A673 (cell line): Measurements from ENCODE around the gene HRH1.

Experiments used
- EZH2 ChIP-seq: fragments of 200-600 bp; sonication (generic); IDR thresholded peaks from 2 replicates; pipeline ENCODE4 v1.6.1; 2017; ENCODE audit warnings: borderline replicate concordance, low read depth, mild to moderate bottlenecking, mixed read lengths, antibody characterized with exemption, low read length; ENCODE audit not compliant: poor library complexity, severe bottlenecking
- TF ChIP-seq, protein P1 (sequence below): fragments of 300-800, 200-600 bp; sonication (generic); conservative IDR thresholded peaks from 2 replicates; pipeline ENCODE4 v1.5.1; 2017; ENCODE audit warnings: low read depth, mild to moderate bottlenecking, antibody characterized with exemption, low read length, moderate library complexity, mixed read lengths

DNA sequence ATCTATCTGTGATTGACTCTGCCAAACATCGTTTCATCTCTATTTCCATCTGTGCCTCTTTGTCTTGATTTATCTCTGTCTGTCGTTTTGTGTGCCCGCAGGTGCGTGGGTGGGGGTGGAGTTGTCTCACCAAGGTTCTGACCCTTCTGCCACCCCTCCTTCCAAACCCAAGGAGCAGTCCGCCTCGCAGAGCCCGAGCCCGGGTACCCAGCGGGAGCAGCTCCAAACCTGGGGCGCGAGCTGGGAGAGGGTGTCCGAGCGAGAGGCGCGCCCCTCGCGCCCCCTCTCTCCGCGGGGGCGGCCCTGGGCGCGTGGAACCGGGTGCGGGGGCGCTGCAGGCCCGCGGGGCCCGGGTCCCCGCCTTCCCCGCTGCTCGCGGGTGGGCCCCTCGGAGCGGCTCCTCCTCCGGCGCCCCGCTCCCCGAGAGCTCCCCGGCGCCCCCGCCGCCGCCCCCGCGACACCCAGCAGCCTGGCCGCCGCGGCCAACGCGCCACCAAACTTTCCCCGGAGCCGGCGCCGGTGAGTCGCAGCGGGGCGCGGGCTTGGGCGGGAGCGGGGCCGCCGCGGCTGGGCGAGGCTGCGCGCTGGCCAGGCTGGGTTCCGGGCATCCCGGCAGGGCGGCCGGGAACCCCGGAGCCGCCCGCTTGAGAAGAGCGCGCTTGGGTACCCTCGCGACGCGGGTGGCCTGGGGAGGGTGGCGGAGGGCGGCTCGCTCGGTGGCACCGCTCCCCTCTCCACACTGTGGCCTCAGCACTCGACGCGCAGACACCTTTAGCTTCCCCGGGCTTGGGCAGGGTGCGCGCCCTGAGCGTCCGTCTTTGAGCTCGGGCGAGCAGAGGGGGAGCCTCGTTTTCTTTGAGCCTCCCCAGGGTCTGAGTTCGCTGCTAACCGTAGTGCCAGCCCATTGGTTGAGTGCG, at the start of gene HRH1:
- TF ChIP-seq, protein P1, sequence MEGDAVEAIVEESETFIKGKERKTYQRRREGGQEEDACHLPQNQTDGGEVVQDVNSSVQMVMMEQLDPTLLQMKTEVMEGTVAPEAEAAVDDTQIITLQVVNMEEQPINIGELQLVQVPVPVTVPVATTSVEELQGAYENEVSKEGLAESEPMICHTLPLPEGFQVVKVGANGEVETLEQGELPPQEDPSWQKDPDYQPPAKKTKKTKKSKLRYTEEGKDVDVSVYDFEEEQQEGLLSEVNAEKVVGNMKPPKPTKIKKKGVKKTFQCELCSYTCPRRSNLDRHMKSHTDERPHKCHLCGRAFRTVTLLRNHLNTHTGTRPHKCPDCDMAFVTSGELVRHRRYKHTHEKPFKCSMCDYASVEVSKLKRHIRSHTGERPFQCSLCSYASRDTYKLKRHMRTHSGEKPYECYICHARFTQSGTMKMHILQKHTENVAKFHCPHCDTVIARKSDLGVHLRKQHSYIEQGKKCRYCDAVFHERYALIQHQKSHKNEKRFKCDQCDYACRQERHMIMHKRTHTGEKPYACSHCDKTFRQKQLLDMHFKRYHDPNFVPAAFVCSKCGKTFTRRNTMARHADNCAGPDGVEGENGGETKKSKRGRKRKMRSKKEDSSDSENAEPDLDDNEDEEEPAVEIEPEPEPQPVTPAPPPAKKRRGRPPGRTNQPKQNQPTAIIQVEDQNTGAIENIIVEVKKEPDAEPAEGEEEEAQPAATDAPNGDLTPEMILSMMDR: no peak
- TF ChIP-seq EZH2: no peak
